ENCODE measurements around the gene LCE6A.

GRCh38 chr1:152884966-152885624 lies 42.4 kb downstream of the LCE6A start:
- TF ChIP-seq CTCF (IDR thresholded peaks at IDR 0.05 in 2 of 3, conservative IDR thresholded peaks at IDR 0.05 in 1 of 3; ENCODE audit: insufficient read depth in 2 of 3, low read depth in 1 of 3, low read length in 3 of 3) (no peak), HMGN3 (IDR thresholded peaks at IDR 0.05; ENCODE audit: borderline replicate concordance, extremely low read depth, insufficient read length, low read depth, low read length) (no peak), STAG1 (CRISPR knock-in tag; IDR thresholded peaks at IDR 0.05; ENCODE audit: borderline replicate concordance) (no peak), CHD4 (IDR thresholded peaks at IDR 0.05; ENCODE audit: insufficient read depth, insufficient replicate concordance, low read depth, low read length, poor library complexity, severe bottlenecking) (no peak), MNT (conservative IDR thresholded peaks at IDR 0.05) (no peak), ZNF274 (IDR thresholded peaks at IDR 0.05; ENCODE audit: borderline replicate concordance, low read depth, low read length) (no peak), XRCC4 (IDR thresholded peaks at IDR 0.05; ENCODE audit: extremely low read depth, insufficient read depth, insufficient read length) (no peak), EP300 (IDR thresholded peaks at IDR 0.05; ENCODE audit: low read length) (no peak), MYNN (IDR thresholded peaks at IDR 0.05) (no peak), MYNN (CRISPR knock-in tag; IDR thresholded peaks at IDR 0.05) (no peak)
